Activated CD8-positive, alpha-beta T cell treated with anti-CD3 and anti-CD28 coated beads, Interleukin-2, amount 10 ng/mL, durations not matched to agents 7 days and 5 days (primary cell): ENCODE results near the gene RNF208. TPM values are rescaled to one million over a fixed set of nuclear protein-coding genes. Genes with fewer than 3 reads are reported as not detected.
A peak's percentile ranks its signal among the peaks of the same experiment; 100 is the strongest.
"Not testable (repeated sequence)": the region's sequence is repeated elsewhere in the genome, so short reads cannot be mapped to it uniquely, and the experiment has no call there.

Source experiments
- ATAC-seq: fragments of 150-1000 bp; cut with Tn5 transposase; one replicate; pipeline ENCODE4 v1.10.0; 2021; ENCODE audit warnings: moderate library complexity
- CTCF ChIA-PET: fragments of 350-600 bp; sonication (Branson Sonifier 250); formaldehyde crosslinking; loops from one replicate; lab custom pipeline; 2021; ENCODE audit warnings: antibody characterized with exemption; lab: Charles Lee
- POLR2A ChIA-PET: fragments of 350-600 bp; sonication (Branson Sonifier 250); formaldehyde crosslinking; loops from one replicate; lab custom pipeline; 2021; ENCODE audit warnings: antibody characterized with exemption; lab: Charles Lee
- DNase-seq: peaks from one replicate; pipeline ENCODE4 v3.0.0-alpha.2; 2020
- H3K27ac Mint-ChIP-seq: one replicate; pipeline ENCODE4 v1.8.0; 2021; ENCODE audit warnings: mild to moderate bottlenecking, mixed read lengths
- H3K27me3 Mint-ChIP-seq: one replicate; pipeline ENCODE4 v1.8.0; 2021; ENCODE audit warnings: low read depth, mixed read lengths
- H3K36me3 Mint-ChIP-seq: one replicate; pipeline ENCODE4 v1.8.0; 2021; ENCODE audit warnings: low read depth, mixed read lengths
- H3K4me1 Mint-ChIP-seq: one replicate; pipeline ENCODE4 v1.8.0; 2021; ENCODE audit warnings: low read depth, mixed read lengths
- H3K4me3 Mint-ChIP-seq: one replicate; pipeline ENCODE4 v1.8.0; 2021; ENCODE audit warnings: mild to moderate bottlenecking, mixed read lengths
- H3K9me3 Mint-ChIP-seq: one replicate; pipeline ENCODE4 v1.8.0; 2022; ENCODE audit warnings: mixed read lengths; ENCODE audit not compliant: insufficient read depth
- total RNA-seq, 2 experiments: library from RNA; stranded (reverse); gene quantifications; one replicate each; pipeline ENCODE4 v1.2.3, GENCODE V29; 2021

RNF208 gene
- total RNA-seq, 2 experiments from 2014 or later: 3.6 to 4.5 TPM

GRCh38 chr9:137251490-137252268, 29.6 kb upstream of the RNF208 start:
- H3K27ac Mint-ChIP-seq: no peak overlapping the region
- peaks cover 16% of the 10 kb centered on the region for H3K4me1 Mint-ChIP-seq
- no peak for ATAC-seq
- H3K36me3 Mint-ChIP-seq: peaks cover 4% of the 10 kb centered on the region
- no peaks in the 10 kb centered on the region for H3K9me3 Mint-ChIP-seq
- DNase-seq: no peak
- H3K4me3 Mint-ChIP-seq: no peak overlapping the region
- H3K27me3 Mint-ChIP-seq: no peaks in the 10 kb centered on the region
- ChIA-PET CTCF (no interaction called here), POLR2A (interaction anchor here (5.5 kb wide), 1 partner anchor 10 kb away, joined by 87 read pairs; the partner anchor contains the start of gene TUBB4B)

GRCh38 chr9:137251194-137251461, 29.1 kb upstream of the RNF208 start, which contains the start of gene STPG3:
Gene STPG3, plus strand, starts transcription at chr9:137251286. Its CDS starts 1 bp downstream, at chr9:137251287.
- CTCF ChIA-PET: no interaction called here
- H3K36me3 Mint-ChIP-seq: peaks cover 3% of the 10 kb centered on the region
- no peak within 1 kb of the TSS for H3K4me3 Mint-ChIP-seq
- no peak for ATAC-seq
- POLR2A ChIA-PET: no interaction called here
- H3K4me1 Mint-ChIP-seq: peaks cover 10% of the 10 kb centered on the region
- DNase-seq: no peak
- no peak within 1 kb of the TSS for H3K27ac Mint-ChIP-seq
- H3K27me3 Mint-ChIP-seq: no peaks in the 10 kb centered on the region
- H3K9me3 Mint-ChIP-seq: no peaks in the 10 kb centered on the region

- no peak overlapping the region for H3K27ac Mint-ChIP-seq
- H3K9me3 Mint-ChIP-seq: no peaks in the 10 kb centered on the region
- no peaks in the 10 kb centered on the region for H3K27me3 Mint-ChIP-seq
- POLR2A ChIA-PET: interaction anchor here (1.1 kb wide), 1 partner anchor 10 kb away, joined by 4 read pairs; the partner anchor contains the start of gene TUBB4B
- peaks cover 6% of the 10 kb centered on the region for H3K4me1 Mint-ChIP-seq
- DNase-seq: no peak
- CTCF ChIA-PET: no interaction called here
- H3K4me3 Mint-ChIP-seq: no peak overlapping the region
- ATAC-seq: no peak
- peaks cover 3% of the 10 kb centered on the region for H3K36me3 Mint-ChIP-seq
Observed at GRCh38 chr9:137250329-137251193, 28.5 kb upstream of the RNF208 start.

- H3K4me3 Mint-ChIP-seq: no peak overlapping the region
- ATAC-seq (no peak), DNase-seq (no peak)
- ChIA-PET CTCF (interaction anchor here (1.0 kb wide), 1 partner anchor 11 kb away, joined by 6 read pairs; no protein-coding TSS in a partner anchor), POLR2A (no interaction called here)
- H3K27me3 Mint-ChIP-seq: no peaks in the 10 kb centered on the region
- H3K36me3 Mint-ChIP-seq: peaks cover 12% of the 10 kb centered on the region
- no peak overlapping the region for H3K27ac Mint-ChIP-seq
- H3K4me1 Mint-ChIP-seq: peaks cover 14% of the 10 kb centered on the region
- no peaks in the 10 kb centered on the region for H3K9me3 Mint-ChIP-seq
Observed at GRCh38 chr9:137247916-137248175, 25.8 kb upstream of the RNF208 start.

GRCh38 chr9:137247135-137247915, 25.3 kb upstream of the RNF208 start:
- no peak for ATAC-seq
- H3K9me3 Mint-ChIP-seq: no peaks in the 10 kb centered on the region
- peaks cover 19% of the 10 kb centered on the region for H3K4me1 Mint-ChIP-seq
- H3K36me3 Mint-ChIP-seq: peaks cover 17% of the 10 kb centered on the region
- H3K27ac Mint-ChIP-seq: no peak overlapping the region
- CTCF ChIA-PET: interaction anchor here (1.0 kb wide), 1 partner anchor 10 kb away, joined by 6 read pairs; no protein-coding TSS in a partner anchor
- no peaks in the 10 kb centered on the region for H3K27me3 Mint-ChIP-seq
- H3K4me3 Mint-ChIP-seq: no peak overlapping the region
- no peak for DNase-seq
- POLR2A ChIA-PET: no interaction called here

- ChIA-PET POLR2A (interaction anchor here (0.6 to 2.5 kb wide), 3 partner anchors 9 to 343 kb away, joined by 3 to 14 read pairs (median 5); partner anchors contain the start of gene NELFB), CTCF (interaction anchor here (1.0 to 1.2 kb wide), 2 partner anchors 9 kb away, joined by 3 to 5 read pairs; partner anchors contain the start of gene NELFB)
- Mint-ChIP-seq H3K9me3 (no peaks in the 10 kb centered on the region), H3K36me3 (peaks cover 27% of the 10 kb centered on the region), H3K27ac (no peak overlapping the region), H3K27me3 (no peaks in the 10 kb centered on the region), H3K4me1 (peaks cover 22% of the 10 kb centered on the region), H3K4me3 (no peak overlapping the region)
- no peak for ATAC-seq
- no peak for DNase-seq
Observed at GRCh38 chr9:137245450-137246421, 23.7 kb upstream of the RNF208 start.

GRCh38 chr9:137244486-137245449, 22.7 kb upstream of the RNF208 start:
- H3K4me3 Mint-ChIP-seq: no peak overlapping the region
- ChIA-PET CTCF (interaction anchor here (1.0 to 1.2 kb wide), 2 partner anchors 8 to 10 kb away, joined by 3 to 5 read pairs; partner anchors contain the start of gene NELFB), POLR2A (interaction anchor here (0.6 to 2.5 kb wide), 5 partner anchors 8 to 382 kb away, joined by 3 to 14 read pairs (median 3); partner anchors contain the start of gene NELFB)
- ATAC-seq (no peak), DNase-seq (no peak)
- no peaks in the 10 kb centered on the region for H3K9me3 Mint-ChIP-seq
- H3K4me1 Mint-ChIP-seq: peaks cover 22% of the 10 kb centered on the region
- H3K36me3 Mint-ChIP-seq: peaks cover 27% of the 10 kb centered on the region
- H3K27me3 Mint-ChIP-seq: no peaks in the 10 kb centered on the region
- peak overlapping the region; percentile 43 for H3K27ac Mint-ChIP-seq

GRCh38 chr9:137243626-137244485, 21.8 kb upstream of the RNF208 start:
- Mint-ChIP-seq H3K9me3 (no peaks in the 10 kb centered on the region), H3K4me1 (peaks cover 26% of the 10 kb centered on the region), H3K4me3 (peak overlapping the region; percentile 85), H3K36me3 (peaks cover 31% of the 10 kb centered on the region), H3K27ac (peak overlapping the region; percentile 43), H3K27me3 (no peaks in the 10 kb centered on the region)
- no peak for DNase-seq
- ATAC-seq: no peak
- POLR2A ChIA-PET: interaction anchor here (1.0 to 3.8 kb wide), 5 partner anchors 11 to 174 kb away, joined by 3 to 87 read pairs (median 7); partner anchors contain the start of genes NELFB and SAPCD2
- CTCF ChIA-PET: interaction anchor here (1.3 kb wide), 1 partner anchor 43 kb away, joined by 3 read pairs; no protein-coding TSS in a partner anchor

- ATAC-seq, DNase-seq, H3K27me3 Mint-ChIP-seq, H3K27ac Mint-ChIP-seq, H3K9me3 Mint-ChIP-seq: not testable (repeated sequence)
- peaks cover 31% of the 10 kb centered on the region for H3K36me3 Mint-ChIP-seq
- peaks cover 32% of the 10 kb centered on the region for H3K4me1 Mint-ChIP-seq
- H3K4me3 Mint-ChIP-seq: peak overlapping the region; percentile 85
- ChIA-PET POLR2A (interaction anchor here (1.2 to 3.8 kb wide), 4 partner anchors 11 to 173 kb away, joined by 3 to 87 read pairs (median 8); partner anchors contain the start of genes MAN1B1, NELFB and SAPCD2), CTCF (interaction anchor here (1.2 to 5.0 kb wide), 3 partner anchors 12 to 208 kb away, joined by 3 to 32 read pairs (median 3); partner anchors contain the start of gene NELFB)
Observed at GRCh38 chr9:137243266-137243625, 21.2 kb upstream of the RNF208 start.
